ENCODE measurements around the gene LRWD1.

DNA sequence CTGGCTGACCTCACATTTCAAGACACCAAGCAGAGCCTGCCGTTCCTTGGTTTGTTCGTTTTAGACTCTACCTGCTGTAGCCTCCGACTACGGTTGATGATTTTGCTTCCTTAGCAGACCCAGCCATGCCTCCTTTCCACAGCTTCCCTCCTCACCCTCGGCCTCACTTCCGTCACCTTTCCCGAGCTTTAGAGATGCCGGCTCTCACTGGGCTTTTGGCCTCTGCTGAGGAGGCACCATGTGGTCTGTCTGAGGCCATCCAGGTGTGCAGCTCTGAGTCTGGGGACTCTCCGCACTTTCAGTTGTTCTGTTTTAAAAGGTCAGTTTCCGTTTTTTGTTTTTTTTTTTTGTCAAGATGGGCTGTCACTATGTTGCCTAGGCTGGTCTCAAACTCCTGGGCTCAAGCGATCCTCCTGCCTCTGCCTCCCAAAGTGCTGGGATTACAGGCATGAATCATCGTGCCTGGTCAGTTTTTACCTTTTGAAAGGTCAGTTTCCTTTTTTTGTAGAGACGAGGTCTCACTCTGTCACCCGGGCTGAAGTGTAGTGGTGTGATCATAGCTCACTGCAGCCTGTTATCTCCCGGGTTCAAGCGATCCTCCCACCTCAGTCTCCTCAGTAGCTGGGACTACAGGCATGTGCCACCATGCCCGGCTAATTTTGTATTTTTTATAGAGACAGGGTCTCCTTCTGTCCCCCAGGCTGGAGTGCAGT, 19.7 kb upstream of the LRWD1 start:
- TF ChIP-seq, protein P1, sequence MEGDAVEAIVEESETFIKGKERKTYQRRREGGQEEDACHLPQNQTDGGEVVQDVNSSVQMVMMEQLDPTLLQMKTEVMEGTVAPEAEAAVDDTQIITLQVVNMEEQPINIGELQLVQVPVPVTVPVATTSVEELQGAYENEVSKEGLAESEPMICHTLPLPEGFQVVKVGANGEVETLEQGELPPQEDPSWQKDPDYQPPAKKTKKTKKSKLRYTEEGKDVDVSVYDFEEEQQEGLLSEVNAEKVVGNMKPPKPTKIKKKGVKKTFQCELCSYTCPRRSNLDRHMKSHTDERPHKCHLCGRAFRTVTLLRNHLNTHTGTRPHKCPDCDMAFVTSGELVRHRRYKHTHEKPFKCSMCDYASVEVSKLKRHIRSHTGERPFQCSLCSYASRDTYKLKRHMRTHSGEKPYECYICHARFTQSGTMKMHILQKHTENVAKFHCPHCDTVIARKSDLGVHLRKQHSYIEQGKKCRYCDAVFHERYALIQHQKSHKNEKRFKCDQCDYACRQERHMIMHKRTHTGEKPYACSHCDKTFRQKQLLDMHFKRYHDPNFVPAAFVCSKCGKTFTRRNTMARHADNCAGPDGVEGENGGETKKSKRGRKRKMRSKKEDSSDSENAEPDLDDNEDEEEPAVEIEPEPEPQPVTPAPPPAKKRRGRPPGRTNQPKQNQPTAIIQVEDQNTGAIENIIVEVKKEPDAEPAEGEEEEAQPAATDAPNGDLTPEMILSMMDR (conservative IDR thresholded peaks at IDR 0.05; ENCODE audit: low read depth, low read length): no peak
- TF ChIP-seq EZH2 (IDR thresholded peaks at IDR 0.05; ENCODE audit: borderline replicate concordance, low read depth, low read length, poor library complexity, severe bottlenecking): no peak

All from A673 (cell line).